ENCODE results near the gene RAB35.
A peak's percentile ranks its signal among the peaks of the same experiment; 100 is the strongest.

RAB35 gene

GRCh38 chr12:120116441-120116791 lies at the start of gene RAB35:
Gene RAB35, minus strand, starts transcription at chr12:120116753. Its CDS starts 103 bp downstream, at chr12:120116650.
- DNase-seq (ENCODE audit: low spot score): no peak

GRCh38 chr12:120164293-120164692 lies 47.7 kb upstream of the RAB35 start:
- DNase-seq (ENCODE audit: low spot score): no peak

- no peak for DNase-seq (ENCODE audit: low spot score)
Observed at GRCh38 chr12:120162763-120163162, 46.2 kb upstream of the RAB35 start.

GRCh38 chr12:120161852-120162251 lies 45.3 kb upstream of the RAB35 start:
- no peak for DNase-seq (ENCODE audit: low spot score)

GRCh38 chr12:120159509-120160237 lies 43.1 kb upstream of the RAB35 start:
- no peak for DNase-seq (ENCODE audit: low spot score)

GRCh38 chr12:120158351-120158750 lies 41.8 kb upstream of the RAB35 start:
- DNase-seq (ENCODE audit: low spot score): no peak

GRCh38 chr12:120157678-120158077 lies 41.1 kb upstream of the RAB35 start:
- DNase-seq (ENCODE audit: low spot score): no peak

- DNase-seq (ENCODE audit: low spot score): peak; percentile 16
Observed at GRCh38 chr12:120156315-120157259, 40.0 kb upstream of the RAB35 start.

GRCh38 chr12:120155072-120155471 lies 38.5 kb upstream of the RAB35 start:
- no peak for DNase-seq (ENCODE audit: low spot score)

GRCh38 chr12:120150919-120151525 lies 34.5 kb upstream of the RAB35 start:
- no peak for DNase-seq (ENCODE audit: low spot score)

GRCh38 chr12:120148011-120148410 lies 31.5 kb upstream of the RAB35 start:
- no peak for DNase-seq (ENCODE audit: low spot score)

GRCh38 chr12:120145164-120145563 lies 28.6 kb upstream of the RAB35 start:
- DNase-seq (ENCODE audit: low spot score): no peak

GRCh38 chr12:120144215-120144614 lies 27.7 kb upstream of the RAB35 start:
- no peak for DNase-seq (ENCODE audit: low spot score)

GRCh38 chr12:120142231-120142877 lies 25.8 kb upstream of the RAB35 start:
- no peak for DNase-seq (ENCODE audit: low spot score)

GRCh38 chr12:120141336-120141735 lies 24.8 kb upstream of the RAB35 start:
- no peak for DNase-seq (ENCODE audit: low spot score)

- DNase-seq (ENCODE audit: low spot score): no peak
Observed at GRCh38 chr12:120140603-120141002, 24.1 kb upstream of the RAB35 start.

GRCh38 chr12:120139958-120140357 lies 23.4 kb upstream of the RAB35 start:
- no peak for DNase-seq (ENCODE audit: low spot score)

- DNase-seq (ENCODE audit: low spot score): no peak
Observed at GRCh38 chr12:120138366-120138765, 21.8 kb upstream of the RAB35 start.

- DNase-seq (ENCODE audit: low spot score): no peak
Observed at GRCh38 chr12:120137833-120138232, 21.3 kb upstream of the RAB35 start.

- DNase-seq (ENCODE audit: low spot score): no peak
Observed at GRCh38 chr12:120136093-120136770, 19.7 kb upstream of the RAB35 start.

- no peak for DNase-seq (ENCODE audit: low spot score)
Observed at GRCh38 chr12:120134307-120134980, 17.9 kb upstream of the RAB35 start.

All from CD4-positive, alpha-beta T cell treated with Interleukin-15 for 4 hours (primary cell).